ENCODE data around the gene SMIM26.

GRCh38 chr20:18548465-18548864 lies 18.8 kb upstream of the SMIM26 start:
- TF ChIP-seq EZH2phosphoT487 (IDR thresholded peaks at IDR 0.05; ENCODE audit: borderline replicate concordance, low read length) (no peak), CTCF (IDR thresholded peaks at IDR 0.05; ENCODE audit: low read depth, low read length, poor library complexity, severe bottlenecking) (no peak)

All from DOHH2 (cell line).